HG03439 (cell line): ENCODE data around the gene KCTD15.

ENCODE experiments used
- ATAC-seq: cut with Tn5 transposase; IDR thresholded peaks from one replicate; pipeline ENCODE4 v1.9.1; 2021; ENCODE audit warnings: mild to moderate bottlenecking, moderate library complexity; ENCODE audit not compliant: unreplicated experiment

Gene KCTD15

DNA sequence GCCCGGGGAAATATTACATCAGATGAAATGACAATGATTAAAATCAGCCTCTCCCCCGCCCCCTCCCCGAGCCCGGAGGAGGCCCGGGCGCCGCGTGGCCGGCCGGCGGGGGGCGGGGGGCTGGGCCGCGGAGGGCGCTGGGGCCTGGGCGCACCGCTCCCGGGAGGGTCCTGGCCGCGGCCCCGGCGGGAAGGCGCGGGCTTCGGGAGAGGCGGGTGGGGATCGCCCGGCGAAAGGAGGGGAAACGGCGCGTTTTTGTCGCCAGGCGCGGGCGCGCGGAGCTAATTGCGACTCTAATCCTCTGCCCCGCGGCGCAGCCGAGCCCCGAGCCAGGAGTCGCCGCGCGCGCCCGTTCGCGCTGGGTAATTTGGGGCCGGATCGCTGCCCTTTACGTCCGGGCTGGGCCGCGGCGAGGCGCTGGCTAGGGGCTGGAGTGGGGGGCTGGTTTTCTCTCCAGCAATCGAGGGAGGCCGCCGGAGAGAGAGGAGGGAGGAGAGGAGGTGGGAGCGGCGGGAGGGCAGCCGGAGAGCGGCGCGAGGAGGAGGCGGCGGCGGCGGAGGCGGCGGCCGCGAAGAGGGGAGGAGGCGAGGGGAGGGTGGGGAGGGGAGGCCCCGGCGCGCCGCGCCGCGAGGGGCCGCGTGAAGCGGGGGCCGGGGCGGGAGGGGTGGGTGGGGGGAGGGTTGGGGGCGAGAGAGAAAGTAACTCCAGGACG is at the start of gene KCTD15:
TSS of gene KCTD15 (plus strand) at position 707 of the 712 bp plus-strand sequence. CDS start 3,585 bp downstream, outside the sequence.
- ATAC-seq, result no peak

DNA sequence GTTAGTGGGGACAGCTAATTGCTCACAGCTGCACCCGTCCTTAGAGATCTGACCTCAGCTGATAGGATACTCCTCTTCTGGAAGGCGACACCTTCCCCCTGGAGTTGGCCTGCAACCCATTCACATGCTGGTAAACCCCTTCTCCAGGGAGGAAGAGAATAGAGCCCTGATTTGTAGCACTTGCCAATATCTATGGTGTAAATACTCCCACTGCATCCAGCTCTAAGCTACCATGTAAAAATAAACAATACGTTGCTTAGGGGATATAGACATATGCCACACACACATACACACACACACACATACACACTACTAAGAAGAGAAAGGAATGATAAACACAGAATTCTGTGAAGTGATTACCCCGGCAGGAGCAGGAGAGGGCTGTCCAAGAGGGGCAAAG is 49.4 kb upstream of the KCTD15 start:
- no peak for ATAC-seq

DNA sequence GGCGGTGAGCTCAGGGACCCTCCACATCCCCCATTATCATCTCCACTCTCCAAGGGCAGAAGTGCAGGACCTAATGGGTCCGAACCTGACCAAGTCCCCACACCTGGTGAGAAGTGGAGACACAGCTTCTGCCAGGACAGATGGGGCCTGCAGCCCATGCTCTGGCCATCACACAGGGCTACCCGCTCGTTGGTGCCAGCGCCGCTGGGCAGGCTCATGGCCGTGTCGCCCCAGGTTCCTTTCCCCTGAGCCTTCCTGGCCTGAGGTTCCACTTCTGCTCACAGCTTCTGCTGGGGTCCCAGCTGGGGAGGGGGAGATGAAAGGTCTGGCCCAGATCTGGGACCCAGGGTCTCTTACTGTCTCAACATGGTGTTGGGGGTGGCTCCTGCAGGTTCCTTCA is 48.4 kb upstream of the KCTD15 start:
- no peak for ATAC-seq

- no peak for ATAC-seq
These were observed 47.7 kb upstream of the KCTD15 start for GRCh38 chr19:33749016-33749415.

- ATAC-seq, result no peak
These were observed 47.0 kb upstream of the KCTD15 start for GRCh38 chr19:33749619-33750175.

DNA sequence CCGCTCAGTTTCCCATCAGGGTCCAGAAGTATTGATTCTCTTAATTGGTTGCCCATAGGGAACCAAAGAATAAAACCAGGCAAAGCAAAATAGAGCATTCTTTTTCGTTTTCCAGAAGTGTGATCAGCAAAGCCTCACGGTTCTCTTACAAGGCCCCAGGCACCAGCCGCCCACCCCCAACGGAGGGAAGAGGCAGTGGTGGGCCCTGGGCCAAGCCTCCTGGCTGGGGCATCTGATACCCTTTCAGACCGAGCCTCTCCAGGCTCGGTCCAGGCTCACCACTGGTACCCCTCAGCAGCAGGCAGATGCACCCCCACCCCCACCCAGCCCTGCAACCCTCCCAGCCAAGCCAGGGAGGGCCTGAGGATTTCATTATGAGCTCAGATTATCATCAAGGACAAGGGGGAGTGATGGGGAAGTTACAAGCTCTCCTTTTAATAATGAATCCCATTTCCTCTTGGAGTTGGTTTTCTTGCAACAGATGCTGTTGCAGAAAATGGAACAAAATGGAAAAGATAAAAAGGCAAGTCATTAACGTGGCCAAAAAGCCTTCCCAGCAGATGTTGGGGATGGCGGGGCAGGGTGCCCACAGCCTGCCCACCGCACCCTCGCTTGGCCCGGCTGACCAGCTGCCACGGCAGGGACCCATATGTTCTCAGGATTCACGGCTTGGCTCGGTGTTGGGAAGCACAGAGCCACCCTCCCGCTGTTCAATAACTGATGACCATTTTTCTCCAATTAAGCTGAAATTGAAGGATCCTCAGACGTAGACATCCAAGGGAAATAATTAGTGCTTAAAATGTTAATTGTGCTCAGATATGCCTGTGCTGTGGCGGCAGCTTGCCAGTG is 45.9 kb upstream of the KCTD15 start:
- ATAC-seq, result no peak

DNA sequence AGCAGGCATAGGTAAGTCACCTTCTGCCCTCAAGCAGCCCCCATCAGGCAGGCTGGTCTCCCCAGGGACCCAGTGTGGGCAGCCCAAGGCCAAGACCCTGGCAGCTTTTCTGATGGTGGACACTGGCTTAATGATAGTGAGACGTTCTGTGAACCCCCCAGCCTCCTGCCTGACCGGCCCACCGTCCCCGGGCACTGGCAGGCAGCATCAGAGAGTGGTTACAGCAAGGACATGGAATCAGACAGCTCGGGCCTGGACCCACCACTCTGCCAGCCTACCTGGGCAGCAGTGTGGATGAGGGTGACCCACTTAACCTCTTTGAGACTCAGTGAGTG is 45.3 kb upstream of the KCTD15 start:
- ATAC-seq, result no peak

- no peak for ATAC-seq
These were observed 44.5 kb upstream of the KCTD15 start for GRCh38 chr19:33752018-33752800.

DNA sequence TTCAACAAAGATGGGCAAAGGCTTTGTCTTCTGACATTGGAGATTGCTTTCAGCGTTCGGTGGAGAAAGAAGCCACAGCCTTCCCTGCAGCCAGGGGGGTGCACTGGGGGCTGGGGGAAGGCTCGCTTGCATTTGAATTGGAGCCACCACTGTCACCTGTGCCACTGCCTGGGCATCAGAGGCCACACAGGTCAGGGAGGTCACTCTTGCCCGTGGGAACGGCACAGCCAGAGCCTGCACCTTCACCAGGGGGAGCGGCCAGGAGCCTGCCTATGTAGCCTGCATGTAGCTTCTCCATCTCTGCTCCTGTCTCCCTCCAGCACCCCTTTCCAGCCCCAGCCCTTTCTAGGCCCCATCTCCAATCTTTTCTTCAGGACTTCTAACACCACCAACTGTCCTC is 43.7 kb upstream of the KCTD15 start:
- no peak for ATAC-seq

DNA sequence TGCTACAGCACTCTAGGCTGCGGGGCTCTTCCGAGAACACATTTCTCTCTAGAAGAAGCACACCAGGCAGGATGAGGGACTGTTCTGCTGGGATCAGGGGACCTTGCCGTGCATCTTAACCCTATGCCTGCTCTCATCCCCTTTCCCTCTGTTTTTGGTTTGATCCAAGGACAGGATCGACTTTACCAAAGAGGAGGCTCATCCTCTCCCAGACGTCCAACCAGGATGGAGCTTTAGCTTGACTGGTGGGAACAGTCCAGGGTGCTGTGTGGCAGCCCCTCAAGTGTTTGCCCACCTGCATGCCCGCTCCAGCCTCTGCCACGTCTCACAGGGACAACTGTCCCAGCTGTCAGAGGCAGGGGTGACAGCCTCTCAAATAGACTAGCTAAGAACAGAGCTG is 42.3 kb upstream of the KCTD15 start:
- ATAC-seq, result no peak

DNA sequence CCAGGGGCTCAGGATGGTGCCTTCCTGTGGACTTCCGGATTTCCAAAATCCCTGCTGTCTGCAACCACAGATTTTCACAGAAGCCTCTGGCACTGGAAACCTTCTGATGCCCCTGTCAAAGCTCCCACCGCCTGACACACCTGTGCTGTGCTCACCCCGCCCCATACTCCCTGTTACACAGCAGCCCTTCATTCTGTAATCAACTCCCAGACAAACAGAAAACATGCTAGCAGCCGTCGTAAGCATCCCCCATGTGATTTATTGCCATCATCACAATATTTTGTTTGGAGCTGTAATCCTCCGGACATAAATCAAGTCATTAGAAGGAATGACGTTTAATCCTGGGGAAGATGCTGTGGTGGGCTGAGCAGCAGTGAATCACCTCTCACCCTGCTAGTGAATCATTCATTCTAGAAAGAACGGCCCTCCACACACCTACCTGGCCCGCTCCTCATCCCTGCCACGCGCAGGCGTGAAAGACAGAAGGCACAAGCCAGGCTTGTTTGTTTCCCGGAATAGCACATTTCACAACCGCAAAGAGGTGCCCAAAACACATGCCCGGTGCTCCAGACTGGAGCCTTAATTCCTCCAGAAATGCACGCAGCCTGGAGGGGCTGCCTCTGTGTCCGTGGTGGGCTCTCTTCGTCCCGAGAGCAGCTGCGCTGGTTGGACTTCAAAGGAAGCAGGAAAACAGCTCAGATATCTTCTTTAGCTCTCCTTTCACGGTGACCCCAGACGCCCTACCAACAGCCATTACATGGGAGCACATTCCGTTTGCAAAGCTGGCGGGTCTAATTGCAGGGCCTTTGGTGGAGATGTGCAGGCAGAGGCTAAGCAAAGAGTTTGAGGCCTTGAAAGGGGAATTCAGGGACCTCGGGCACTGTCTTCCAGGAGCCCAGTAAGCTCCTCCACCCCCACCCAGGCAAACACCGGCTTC is 41.3 kb upstream of the KCTD15 start:
- ATAC-seq, result no peak

GRCh38 chr19:33756177-33756576 is 40.5 kb upstream of the KCTD15 start:
- ATAC-seq, result no peak

DNA sequence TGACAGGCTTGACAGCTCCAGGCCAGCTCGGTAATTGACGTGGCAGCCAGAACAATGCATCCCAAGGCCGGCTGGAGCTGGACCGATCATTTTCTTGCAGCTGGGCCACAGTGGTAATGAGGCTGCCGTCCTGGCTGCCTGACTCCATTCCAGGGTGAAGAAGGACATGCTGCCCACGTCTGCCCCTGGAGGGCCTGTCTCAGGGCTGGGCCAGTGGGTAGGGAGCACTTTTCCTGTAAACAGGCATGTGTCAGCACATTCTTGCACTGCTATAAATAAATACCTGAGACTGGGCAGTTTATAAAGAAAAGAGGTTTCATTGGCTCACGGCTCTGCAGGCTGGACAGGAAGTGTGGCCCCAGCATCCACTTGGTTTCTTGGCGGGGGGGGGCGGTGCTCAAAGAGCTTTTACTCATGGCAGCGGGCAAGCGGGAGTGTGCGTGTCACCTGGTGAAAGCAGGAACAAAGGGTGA is 38.1 kb upstream of the KCTD15 start:
- no peak for ATAC-seq

DNA sequence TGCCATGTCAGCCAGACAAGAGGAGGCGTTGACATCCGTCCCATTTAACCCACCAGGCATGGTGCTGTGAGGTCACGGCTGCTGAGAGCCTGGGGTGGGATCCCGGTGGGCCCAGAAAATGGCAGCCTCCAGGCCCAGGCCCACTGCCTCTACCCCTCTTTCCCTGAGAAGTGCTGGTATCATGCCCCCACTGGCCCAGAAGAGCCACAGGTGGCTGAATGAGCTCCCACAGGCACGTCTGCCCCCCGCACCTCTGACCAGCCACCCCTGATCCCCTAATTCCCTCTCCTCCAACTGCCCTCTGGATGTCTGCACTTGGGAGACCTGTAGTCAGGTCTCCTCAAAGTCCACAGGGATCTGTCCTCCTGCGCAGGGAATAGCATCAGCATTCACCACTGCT is 37.3 kb upstream of the KCTD15 start:
- ATAC-seq, result no peak

DNA sequence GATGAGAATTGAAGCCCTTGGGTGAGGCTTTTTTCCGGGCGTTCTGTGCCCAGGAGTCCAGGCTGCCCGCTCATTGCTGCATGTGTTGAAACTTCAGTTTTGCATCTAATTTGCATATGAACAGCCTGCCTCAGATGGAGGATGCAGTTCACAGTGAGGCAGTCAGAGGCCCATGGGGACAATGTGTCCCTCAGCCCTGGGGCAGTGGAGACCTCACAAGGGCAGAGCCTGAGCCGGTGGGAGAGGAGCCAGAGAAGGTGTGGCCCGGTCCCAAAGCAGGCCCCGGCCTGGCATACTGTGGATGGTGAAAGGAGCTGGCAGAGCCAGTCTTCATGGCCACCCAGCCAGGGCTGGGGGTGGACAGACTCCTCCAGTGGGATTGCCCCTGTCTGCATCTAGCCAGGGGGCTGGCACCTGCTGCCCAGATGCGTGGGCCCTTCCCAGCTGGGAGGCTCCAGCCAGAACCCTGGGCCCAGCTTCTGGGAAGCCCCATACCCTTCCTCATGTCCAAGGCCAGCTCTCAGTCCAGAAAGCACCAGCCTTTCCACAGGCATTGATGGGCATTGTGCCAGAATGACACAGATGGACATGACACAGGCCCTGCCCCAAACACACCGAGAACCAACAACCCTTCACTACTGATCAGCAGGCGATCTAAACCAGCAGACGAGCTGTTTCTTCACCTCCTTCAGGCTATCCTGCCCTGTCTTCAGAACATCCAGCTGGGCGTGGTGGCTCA is 32.9 kb upstream of the KCTD15 start:
- ATAC-seq, result no peak

GRCh38 chr19:33766623-33767022 is 30.0 kb upstream of the KCTD15 start:
- no peak for ATAC-seq

GRCh38 chr19:33767898-33768413 is 28.7 kb upstream of the KCTD15 start:
- ATAC-seq, result no peak

DNA sequence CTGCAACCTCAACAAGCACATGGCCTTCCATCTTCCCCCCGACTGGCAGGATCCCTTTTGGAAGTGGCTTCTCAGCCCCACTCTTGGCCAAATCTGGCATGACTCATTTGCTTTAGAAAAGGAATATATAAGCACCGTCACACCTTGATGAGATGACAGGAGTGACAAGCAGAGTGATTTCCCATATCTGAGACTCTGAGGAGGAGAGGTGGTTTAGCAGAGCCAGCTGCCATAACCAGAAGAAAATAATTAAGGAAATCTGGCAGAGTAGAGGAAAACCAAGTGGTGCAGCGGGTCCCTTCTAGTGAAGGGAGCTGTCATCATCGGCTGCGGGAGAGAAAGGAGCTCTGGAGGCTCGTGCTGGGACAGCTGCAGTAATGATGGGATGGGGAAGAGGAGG is 27.5 kb upstream of the KCTD15 start:
- ATAC-seq, result no peak

GRCh38 chr19:33770107-33770506 is 26.6 kb upstream of the KCTD15 start:
- ATAC-seq, result no peak
